OCI-LY1 (cell line): ENCODE measurements around the gene SIRT2.

ENCODE experiments used
- EZH2 ChIP-seq: fragments of 200-600 bp; sonication (generic), shearing (Covaris generic); IDR thresholded peaks from 2 replicates; pipeline ENCODE4 v1.8.0; 2017; ENCODE audit warnings: borderline replicate concordance, mixed run types, mild to moderate bottlenecking, antibody characterized with exemption, low read length, moderate library complexity, mixed read lengths
- TF ChIP-seq, protein P1 (sequence below): fragments of 200-600 bp; sonication (generic), shearing (Covaris generic); IDR thresholded peaks from 2 replicates; pipeline ENCODE4 v1.5.1; 2017; ENCODE audit warnings: mild to moderate bottlenecking, antibody characterized with exemption, low read length, moderate library complexity, mixed read lengths

DNA sequence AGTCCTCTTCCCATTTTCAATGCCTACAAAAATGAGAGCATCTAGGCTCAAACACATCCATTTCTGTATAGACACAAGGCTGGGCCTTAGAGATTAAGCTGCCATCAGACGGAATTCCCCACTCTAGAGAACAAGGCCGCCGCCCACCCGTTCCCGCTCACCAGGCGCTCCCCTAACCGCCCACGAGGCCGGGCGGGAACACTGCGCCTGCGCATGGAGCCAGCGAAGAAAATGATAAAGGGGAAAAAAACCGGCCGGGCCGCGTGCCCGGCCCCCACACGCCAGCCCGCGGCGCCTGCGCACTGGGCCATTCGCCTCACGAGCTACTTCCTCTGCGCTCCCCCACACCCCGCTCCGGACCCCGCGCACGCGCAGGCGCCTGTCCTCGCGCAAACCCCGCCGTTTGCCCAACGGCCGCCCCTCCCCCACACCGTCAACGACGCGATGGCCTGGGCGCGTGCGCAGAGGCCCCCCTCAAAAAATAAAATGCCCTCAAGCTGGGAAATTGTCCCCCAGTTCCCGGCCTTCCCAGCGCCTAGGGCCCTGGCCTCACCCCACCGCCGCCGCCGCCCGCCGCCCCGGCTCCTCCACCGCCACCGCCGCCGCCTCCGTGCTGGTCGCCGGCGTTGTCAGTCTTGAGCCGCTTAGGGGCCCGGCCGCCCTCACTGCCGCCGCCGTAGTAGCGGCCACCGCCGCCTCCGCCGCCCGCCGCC is 50.1 kb downstream of the SIRT2 start:
- TF ChIP-seq, protein P1, sequence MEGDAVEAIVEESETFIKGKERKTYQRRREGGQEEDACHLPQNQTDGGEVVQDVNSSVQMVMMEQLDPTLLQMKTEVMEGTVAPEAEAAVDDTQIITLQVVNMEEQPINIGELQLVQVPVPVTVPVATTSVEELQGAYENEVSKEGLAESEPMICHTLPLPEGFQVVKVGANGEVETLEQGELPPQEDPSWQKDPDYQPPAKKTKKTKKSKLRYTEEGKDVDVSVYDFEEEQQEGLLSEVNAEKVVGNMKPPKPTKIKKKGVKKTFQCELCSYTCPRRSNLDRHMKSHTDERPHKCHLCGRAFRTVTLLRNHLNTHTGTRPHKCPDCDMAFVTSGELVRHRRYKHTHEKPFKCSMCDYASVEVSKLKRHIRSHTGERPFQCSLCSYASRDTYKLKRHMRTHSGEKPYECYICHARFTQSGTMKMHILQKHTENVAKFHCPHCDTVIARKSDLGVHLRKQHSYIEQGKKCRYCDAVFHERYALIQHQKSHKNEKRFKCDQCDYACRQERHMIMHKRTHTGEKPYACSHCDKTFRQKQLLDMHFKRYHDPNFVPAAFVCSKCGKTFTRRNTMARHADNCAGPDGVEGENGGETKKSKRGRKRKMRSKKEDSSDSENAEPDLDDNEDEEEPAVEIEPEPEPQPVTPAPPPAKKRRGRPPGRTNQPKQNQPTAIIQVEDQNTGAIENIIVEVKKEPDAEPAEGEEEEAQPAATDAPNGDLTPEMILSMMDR = no peak
- no peak for TF ChIP-seq EZH2
